Amniotic stem cell (primary cell): ENCODE measurements around the gene FANCI.
A peak's percentile ranks its signal among the peaks of the same experiment; 100 is the strongest.

ENCODE experiments used
- DNase-seq: peaks from one replicate; lab custom pipeline; 2025; lab: John Stamatoyannopoulos, UW

Gene FANCI

GRCh38 chr15:89243691-89244573 is at the start of gene FANCI:
FANCI (plus strand) TSS chr15:89243979; CDS start chr15:89247648, 3,669 bp downstream.
- DNase-seq, result peak; percentile 94

GRCh38 chr15:89194608-89195007 is 49.2 kb upstream of the FANCI start:
- no peak for DNase-seq

GRCh38 chr15:89195836-89196235 is 47.9 kb upstream of the FANCI start:
- DNase-seq, result no peak

GRCh38 chr15:89196241-89196640 is 47.5 kb upstream of the FANCI start:
- DNase-seq, result no peak

- DNase-seq, result no peak
Observed at GRCh38 chr15:89196994-89197393, 46.8 kb upstream of the FANCI start.

GRCh38 chr15:89197503-89197971 is 46.2 kb upstream of the FANCI start:
- no peak for DNase-seq

- no peak for DNase-seq
Observed at GRCh38 chr15:89198196-89198595, 45.6 kb upstream of the FANCI start.

GRCh38 chr15:89198934-89199333 is 44.8 kb upstream of the FANCI start:
- no peak for DNase-seq

- DNase-seq, result no peak
Observed at GRCh38 chr15:89199746-89200145, 44.0 kb upstream of the FANCI start.

GRCh38 chr15:89200182-89200581 is 43.6 kb upstream of the FANCI start:
- DNase-seq, result no peak

- no peak for DNase-seq
Observed at GRCh38 chr15:89201465-89202005, 42.2 kb upstream of the FANCI start.

GRCh38 chr15:89203705-89204273 is 40.0 kb upstream of the FANCI start:
- no peak for DNase-seq

- DNase-seq, result no peak
Observed at GRCh38 chr15:89205991-89206585, 37.7 kb upstream of the FANCI start.

- peak; percentile 39 for DNase-seq
Observed at GRCh38 chr15:89206908-89207331, 36.9 kb upstream of the FANCI start.

- DNase-seq, result no peak
Observed at GRCh38 chr15:89208256-89208655, 35.5 kb upstream of the FANCI start.

- DNase-seq, result no peak
Observed at GRCh38 chr15:89209057-89209456, 34.7 kb upstream of the FANCI start.

GRCh38 chr15:89211678-89212170 is 32.1 kb upstream of the FANCI start:
- DNase-seq, result no peak

GRCh38 chr15:89215627-89216026 is 28.2 kb upstream of the FANCI start:
- DNase-seq, result no peak

GRCh38 chr15:89217031-89217430 is 26.7 kb upstream of the FANCI start:
- DNase-seq, result no peak

GRCh38 chr15:89217686-89218376 is 25.9 kb upstream of the FANCI start:
- no peak for DNase-seq

- no peak for DNase-seq
Observed at GRCh38 chr15:89218531-89218930, 25.2 kb upstream of the FANCI start.

GRCh38 chr15:89221543-89221942 is 22.2 kb upstream of the FANCI start, which contains the start of gene RLBP1:
RLBP1 (minus strand) TSS chr15:89221579; CDS start chr15:89218975, 2,604 bp downstream.
- no peak for DNase-seq
